Ramos (cell line): ENCODE results near the gene CAMK2A.

Experiments
- in situ Hi-C: fragments of 300-500 bp; cut with MboI; formaldehyde crosslinking; loops from one replicate; pipeline ENCODE4 v1.14.3; 2022; ENCODE audit warnings: low sequenced_read_pairs; ENCODE audit not compliant: unreplicated experiment

The CAMK2A gene

GRCh38 chr5:150317048-150318003, 27.8 kb upstream of the CAMK2A start:
- in situ Hi-C loops, result no loop called here

GRCh38 chr5:150316320-150316719, 26.7 kb upstream of the CAMK2A start:
- in situ Hi-C loops, result no loop called here

GRCh38 chr5:150315245-150315644, 25.7 kb upstream of the CAMK2A start:
- in situ Hi-C loops, result no loop called here

GRCh38 chr5:150313921-150314716, 24.5 kb upstream of the CAMK2A start:
- in situ Hi-C loops, result no loop called here

- in situ Hi-C loops, result no loop called here
Measured at GRCh38 chr5:150313501-150313900, 23.9 kb upstream of the CAMK2A start.

- in situ Hi-C loops, result no loop called here
Measured at GRCh38 chr5:150312518-150312917, 22.9 kb upstream of the CAMK2A start.

GRCh38 chr5:150311015-150311692, 21.6 kb upstream of the CAMK2A start:
- in situ Hi-C loops, result no loop called here

- in situ Hi-C loops, result no loop called here
Measured at GRCh38 chr5:150310246-150310645, 20.7 kb upstream of the CAMK2A start.

GRCh38 chr5:150309886-150310239, 20.3 kb upstream of the CAMK2A start:
- in situ Hi-C loops, result no loop called here

- in situ Hi-C loops, result no loop called here
Measured at GRCh38 chr5:150309101-150309885, 19.7 kb upstream of the CAMK2A start.

- in situ Hi-C loops, result no loop called here
Measured at GRCh38 chr5:150307617-150308426, 18.2 kb upstream of the CAMK2A start.

- in situ Hi-C loops, result no loop called here
Measured at GRCh38 chr5:150306775-150307174, 17.2 kb upstream of the CAMK2A start.

GRCh38 chr5:150305557-150305956, 16.0 kb upstream of the CAMK2A start:
- in situ Hi-C loops, result no loop called here

- in situ Hi-C loops, result no loop called here
Measured at GRCh38 chr5:150305095-150305494, 15.5 kb upstream of the CAMK2A start.

- in situ Hi-C loops, result no loop called here
Measured at GRCh38 chr5:150304481-150305081, 15.0 kb upstream of the CAMK2A start.

GRCh38 chr5:150303660-150304386, 14.2 kb upstream of the CAMK2A start:
- in situ Hi-C loops, result no loop called here

- in situ Hi-C loops, result no loop called here
Measured at GRCh38 chr5:150303070-150303615, 13.6 kb upstream of the CAMK2A start.
